AG04449 (cell line): Measurements from ENCODE around the gene HLA-DRB1.

ENCODE experiments used
- CTCF ChIA-PET: fragments of 350-600 bp; formaldehyde crosslinking; extraction: SDS; loops from one replicate; lab custom pipeline; 2021; ENCODE audit warnings: antibody characterized with exemption; lab: Yijun Ruan, JAX
- POLR2A ChIA-PET: fragments of 400-600, 350-600 bp; formaldehyde crosslinking; extraction: SDS; loops from one replicate; lab custom pipeline; 2020; ENCODE audit warnings: antibody characterized with exemption, inconsistent platforms; lab: Yijun Ruan, JAX
- DNase-seq: peaks from one replicate; pipeline ENCODE4 v3.0.0-alpha.2; 2010; ENCODE audit warnings: low read depth, low spot score
- H3K4me3 ChIP-seq: 2 replicates; pipeline ENCODE4 v1.5.1; 2011; ENCODE audit warnings: low read depth, mild to moderate bottlenecking, control low read depth, low read length
- CTCF ChIP-seq: IDR thresholded peaks from one replicate; pipeline ENCODE4 v1.5.1; 2011; ENCODE audit warnings: mild to moderate bottlenecking, moderate library complexity, low read length, control low read depth, inconsistent platforms; ENCODE audit not compliant: insufficient read depth; ENCODE audit errors: missing control alignments

Gene HLA-DRB1

GRCh38 chr6:32570363-32570905, 19.2 kb downstream of the HLA-DRB1 start:
- POLR2A ChIA-PET: no interaction called here
- DNase-seq: no peak
- CTCF ChIA-PET: no interaction called here
- no peak for TF ChIP-seq CTCF
- no peak overlapping the region for H3K4me3 ChIP-seq

- POLR2A ChIA-PET: no interaction called here
- TF ChIP-seq CTCF: no peak
- CTCF ChIA-PET: no interaction called here
- DNase-seq: no peak
- H3K4me3 ChIP-seq: no peak overlapping the region
Measured at GRCh38 chr6:32568561-32568960, 21.1 kb downstream of the HLA-DRB1 start.

GRCh38 chr6:32566957-32567356, 22.7 kb downstream of the HLA-DRB1 start:
- H3K4me3 ChIP-seq: no peak overlapping the region
- CTCF ChIA-PET: no interaction called here
- no peak for TF ChIP-seq CTCF
- no peak for DNase-seq
- POLR2A ChIA-PET: no interaction called here

GRCh38 chr6:32565511-32565910, 24.1 kb downstream of the HLA-DRB1 start:
- POLR2A ChIA-PET: no interaction called here
- DNase-seq: no peak
- CTCF ChIA-PET: no interaction called here
- H3K4me3 ChIP-seq: no peak overlapping the region
- no peak for TF ChIP-seq CTCF

- ChIA-PET POLR2A (no interaction called here), CTCF (no interaction called here)
- no peak overlapping the region for H3K4me3 ChIP-seq
- no peak for DNase-seq
- no peak for TF ChIP-seq CTCF
Measured at GRCh38 chr6:32562940-32563339, 26.7 kb downstream of the HLA-DRB1 start.

- ChIA-PET CTCF (no interaction called here), POLR2A (no interaction called here)
- TF ChIP-seq CTCF: no peak
- no peak overlapping the region for H3K4me3 ChIP-seq
- no peak for DNase-seq
Measured at GRCh38 chr6:32559747-32560146, 29.9 kb downstream of the HLA-DRB1 start.
